ENCODE measurements around the gene CREB3L2.

DNA sequence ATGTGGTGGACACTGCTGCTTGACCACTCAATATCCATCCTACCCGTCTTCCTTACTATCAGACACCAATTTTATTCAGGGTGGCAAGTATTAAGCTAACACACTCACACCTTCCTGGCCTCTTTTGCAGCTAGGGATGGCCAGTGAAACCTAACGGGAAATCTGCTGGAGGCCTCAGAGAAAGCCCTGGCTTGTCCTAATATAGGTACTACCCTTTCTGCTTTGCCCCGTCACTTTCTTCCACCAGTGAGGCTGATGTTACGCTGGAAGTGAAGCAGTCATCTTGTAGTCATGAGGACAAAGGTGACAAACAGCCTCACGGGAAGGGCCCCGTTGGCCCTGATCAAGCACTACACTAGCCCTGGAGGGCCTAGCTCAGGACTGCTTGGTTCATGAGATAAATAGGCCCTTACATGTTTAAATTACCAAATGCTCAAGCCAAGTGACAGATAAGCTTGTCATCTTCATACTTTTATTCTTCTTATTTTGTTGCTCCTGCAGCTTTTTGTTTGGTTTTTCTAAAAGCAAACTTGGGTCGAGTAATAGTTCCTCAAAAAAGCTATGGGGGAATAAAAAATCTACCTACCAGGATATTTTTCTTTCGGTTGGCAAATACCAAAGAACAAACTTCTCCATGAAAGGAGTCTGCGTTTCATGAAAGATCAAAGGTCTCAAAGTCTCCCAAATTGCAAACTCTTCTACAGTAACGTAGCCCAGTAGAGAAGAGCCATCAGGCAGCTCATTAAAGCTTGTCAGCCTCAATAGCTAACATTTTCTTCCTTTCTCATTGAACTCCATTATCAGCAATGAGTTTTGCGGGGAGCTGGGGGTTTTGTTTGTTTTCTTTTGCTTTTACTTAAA lies 17.5 kb downstream of the CREB3L2 start:
- TF ChIP-seq POLR2A (IDR thresholded peaks at IDR 0.05) (no peak), POLR2AphosphoS5 (IDR thresholded peaks at IDR 0.05) (no peak), EP300 (IDR thresholded peaks at IDR 0.05) (no peak)
- TF ChIP-seq, protein P1, sequence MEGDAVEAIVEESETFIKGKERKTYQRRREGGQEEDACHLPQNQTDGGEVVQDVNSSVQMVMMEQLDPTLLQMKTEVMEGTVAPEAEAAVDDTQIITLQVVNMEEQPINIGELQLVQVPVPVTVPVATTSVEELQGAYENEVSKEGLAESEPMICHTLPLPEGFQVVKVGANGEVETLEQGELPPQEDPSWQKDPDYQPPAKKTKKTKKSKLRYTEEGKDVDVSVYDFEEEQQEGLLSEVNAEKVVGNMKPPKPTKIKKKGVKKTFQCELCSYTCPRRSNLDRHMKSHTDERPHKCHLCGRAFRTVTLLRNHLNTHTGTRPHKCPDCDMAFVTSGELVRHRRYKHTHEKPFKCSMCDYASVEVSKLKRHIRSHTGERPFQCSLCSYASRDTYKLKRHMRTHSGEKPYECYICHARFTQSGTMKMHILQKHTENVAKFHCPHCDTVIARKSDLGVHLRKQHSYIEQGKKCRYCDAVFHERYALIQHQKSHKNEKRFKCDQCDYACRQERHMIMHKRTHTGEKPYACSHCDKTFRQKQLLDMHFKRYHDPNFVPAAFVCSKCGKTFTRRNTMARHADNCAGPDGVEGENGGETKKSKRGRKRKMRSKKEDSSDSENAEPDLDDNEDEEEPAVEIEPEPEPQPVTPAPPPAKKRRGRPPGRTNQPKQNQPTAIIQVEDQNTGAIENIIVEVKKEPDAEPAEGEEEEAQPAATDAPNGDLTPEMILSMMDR (IDR thresholded peaks at IDR 0.05): no peak

All from suprapubic skin (tissue), 4 donors.